HG02798 (cell line): ENCODE data around the gene MPG.

ENCODE experiments used
- ATAC-seq: cut with Tn5 transposase; IDR thresholded peaks from one replicate; pipeline ENCODE4 v1.9.1; 2021; ENCODE audit warnings: mild to moderate bottlenecking; ENCODE audit not compliant: unreplicated experiment, poor library complexity

Gene MPG

GRCh38 chr16:47234-47633, 30.8 kb upstream of the MPG start:
- ATAC-seq = no peak

- ATAC-seq = no peak
Observed at GRCh38 chr16:50769-51591, 27.0 kb upstream of the MPG start.

GRCh38 chr16:53346-54236, 24.4 kb upstream of the MPG start, which contains the start of the genes POLR3K and SNRNP25:
Gene POLR3K, minus strand, starts transcription at chr16:53608. Its CDS starts 22 bp downstream, at chr16:53586.
Gene SNRNP25, plus strand, starts transcription at chr16:53828. Its CDS starts 189 bp downstream, at chr16:54017.
- peak; percentile 96 for ATAC-seq

GRCh38 chr16:54237-54581, 23.8 kb upstream of the MPG start:
- no peak for ATAC-seq

- ATAC-seq = no peak
Observed at GRCh38 chr16:55571-56136, 22.4 kb upstream of the MPG start.

- ATAC-seq = no peak
Observed at GRCh38 chr16:56231-56927, 21.6 kb upstream of the MPG start.

GRCh38 chr16:57711-58110, 20.3 kb upstream of the MPG start:
- ATAC-seq = no peak

- no peak for ATAC-seq
Observed at GRCh38 chr16:58491-59439, 19.3 kb upstream of the MPG start.

GRCh38 chr16:59440-60059, 18.5 kb upstream of the MPG start:
- no peak for ATAC-seq

GRCh38 chr16:60166-60565, 17.9 kb upstream of the MPG start:
- ATAC-seq = no peak

GRCh38 chr16:60929-61878, 16.8 kb upstream of the MPG start:
- no peak for ATAC-seq

GRCh38 chr16:61879-62281, 16.1 kb upstream of the MPG start:
- no peak for ATAC-seq

- no peak for ATAC-seq
Observed at GRCh38 chr16:62283-62967, 15.6 kb upstream of the MPG start.

- no peak for ATAC-seq
Observed at GRCh38 chr16:62968-63391, 15.0 kb upstream of the MPG start.

- ATAC-seq = no peak
Observed at GRCh38 chr16:63466-63865, 14.6 kb upstream of the MPG start.

GRCh38 chr16:63998-64913, 13.8 kb upstream of the MPG start:
- no peak for ATAC-seq
